ENCODE data around the gene PLK2. TPM values are rescaled to one million over a fixed set of nuclear protein-coding genes. Genes with fewer than 3 reads are reported as not detected.

Gene PLK2
- total RNA-seq, 4 donors from 2014 or later = 117 to 227 (median 151) TPM

DNA sequence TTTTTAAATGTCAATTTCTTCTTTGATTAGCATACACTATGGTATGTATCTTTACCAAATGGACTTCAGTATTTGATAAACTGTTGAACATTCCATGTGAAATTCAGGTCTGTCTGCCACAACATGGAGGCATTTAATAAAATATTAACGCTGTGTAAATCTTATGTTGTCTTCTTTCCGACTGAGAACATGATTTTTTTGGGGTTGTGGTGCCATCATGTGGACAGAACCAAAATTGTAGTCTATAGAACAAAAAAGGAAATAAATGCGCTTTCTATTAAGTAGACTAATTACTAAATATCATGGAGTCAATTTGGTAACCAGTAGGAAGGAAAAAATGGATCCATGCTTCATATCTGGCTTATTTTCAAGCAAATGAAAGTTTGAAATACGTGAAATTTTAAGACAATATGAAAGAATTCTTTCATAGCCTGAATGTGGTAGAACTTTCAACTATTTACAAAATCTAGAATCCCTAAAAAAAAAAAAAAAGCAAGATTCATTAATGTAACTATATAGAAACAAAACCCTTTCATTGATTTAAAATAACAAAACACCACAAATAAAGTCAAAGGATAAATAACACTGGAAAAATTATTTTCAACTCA lies 2.8 kb upstream of the PLK2 start:
- Histone ChIP-seq H3K9me3 (no peaks in the 10 kb centered on the region), H3K4me1 (peaks cover 0 to 30% (median 10%) of the 10 kb centered on the region in 3 donors), H3K4me3 (no peak overlapping the region), H3K27me3 (no peaks in the 10 kb centered on the region), H3K27ac (peak overlapping the region in 1 of 4 donors; percentile 50), H3K36me3 (peaks cover 0 to 2% (median 0%) of the 10 kb centered on the region in 3 donors)
- DNase-seq = no peak
- 3 to 4% methylated on average over 4 of the region's 4 CpGs for WGBS, 2 donors
- intact Hi-C loops (cut with DNase I) = loop anchor here (5.0 to 10.0 kb wide), 4 partner anchors 575 to 1160 kb away; no protein-coding TSS in a partner anchor
- TF ChIP-seq, protein P1, sequence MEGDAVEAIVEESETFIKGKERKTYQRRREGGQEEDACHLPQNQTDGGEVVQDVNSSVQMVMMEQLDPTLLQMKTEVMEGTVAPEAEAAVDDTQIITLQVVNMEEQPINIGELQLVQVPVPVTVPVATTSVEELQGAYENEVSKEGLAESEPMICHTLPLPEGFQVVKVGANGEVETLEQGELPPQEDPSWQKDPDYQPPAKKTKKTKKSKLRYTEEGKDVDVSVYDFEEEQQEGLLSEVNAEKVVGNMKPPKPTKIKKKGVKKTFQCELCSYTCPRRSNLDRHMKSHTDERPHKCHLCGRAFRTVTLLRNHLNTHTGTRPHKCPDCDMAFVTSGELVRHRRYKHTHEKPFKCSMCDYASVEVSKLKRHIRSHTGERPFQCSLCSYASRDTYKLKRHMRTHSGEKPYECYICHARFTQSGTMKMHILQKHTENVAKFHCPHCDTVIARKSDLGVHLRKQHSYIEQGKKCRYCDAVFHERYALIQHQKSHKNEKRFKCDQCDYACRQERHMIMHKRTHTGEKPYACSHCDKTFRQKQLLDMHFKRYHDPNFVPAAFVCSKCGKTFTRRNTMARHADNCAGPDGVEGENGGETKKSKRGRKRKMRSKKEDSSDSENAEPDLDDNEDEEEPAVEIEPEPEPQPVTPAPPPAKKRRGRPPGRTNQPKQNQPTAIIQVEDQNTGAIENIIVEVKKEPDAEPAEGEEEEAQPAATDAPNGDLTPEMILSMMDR (IDR thresholded peaks at IDR 0.05) = peak; percentile 28 to 81 (median 64)
- no peak for TF ChIP-seq POLR2A (IDR thresholded peaks at IDR 0.05)

DNA sequence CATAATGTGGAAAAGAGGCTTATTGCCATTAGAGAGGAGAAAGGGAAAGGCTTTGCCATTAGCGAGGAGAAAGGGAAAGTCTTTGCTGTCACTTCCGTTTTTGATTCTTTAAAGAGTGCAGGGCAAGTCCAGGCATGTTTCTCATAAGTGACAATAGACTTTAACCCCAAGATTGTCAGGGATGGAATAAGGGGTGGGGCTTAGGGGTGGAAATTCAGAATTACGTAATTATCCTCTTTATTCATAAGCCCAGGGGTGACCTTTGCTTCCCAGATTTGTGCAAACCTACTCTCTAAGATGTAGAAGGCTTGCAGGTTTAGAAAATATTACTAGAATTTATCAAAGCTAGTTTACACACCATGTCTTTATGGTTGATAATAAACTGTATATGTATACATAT lies 2.3 kb upstream of the PLK2 start:
- DNase-seq = no peak
- no peak for TF ChIP-seq POLR2A (IDR thresholded peaks at IDR 0.05)
- TF ChIP-seq, protein P1 (IDR thresholded peaks at IDR 0.05) = no peak
- 35 to 44% methylated on average over 3 of the region's 3 CpGs for WGBS, 2 donors
- Histone ChIP-seq H3K4me3 (no peak overlapping the region), H3K27me3 (no peaks in the 10 kb centered on the region), H3K9me3 (no peaks in the 10 kb centered on the region), H3K36me3 (peaks cover 0 to 8% (median 0%) of the 10 kb centered on the region in 3 donors), H3K4me1 (peaks cover 0 to 36% (median 10%) of the 10 kb centered on the region in 3 donors), H3K27ac (peak overlapping the region in 3 of 4 donors; percentile 25 to 99 (median 50))
- intact Hi-C loops (cut with DNase I) = loop anchor here (5.0 to 10.0 kb wide), 4 partner anchors 575 to 1160 kb away; no protein-coding TSS in a partner anchor

DNA sequence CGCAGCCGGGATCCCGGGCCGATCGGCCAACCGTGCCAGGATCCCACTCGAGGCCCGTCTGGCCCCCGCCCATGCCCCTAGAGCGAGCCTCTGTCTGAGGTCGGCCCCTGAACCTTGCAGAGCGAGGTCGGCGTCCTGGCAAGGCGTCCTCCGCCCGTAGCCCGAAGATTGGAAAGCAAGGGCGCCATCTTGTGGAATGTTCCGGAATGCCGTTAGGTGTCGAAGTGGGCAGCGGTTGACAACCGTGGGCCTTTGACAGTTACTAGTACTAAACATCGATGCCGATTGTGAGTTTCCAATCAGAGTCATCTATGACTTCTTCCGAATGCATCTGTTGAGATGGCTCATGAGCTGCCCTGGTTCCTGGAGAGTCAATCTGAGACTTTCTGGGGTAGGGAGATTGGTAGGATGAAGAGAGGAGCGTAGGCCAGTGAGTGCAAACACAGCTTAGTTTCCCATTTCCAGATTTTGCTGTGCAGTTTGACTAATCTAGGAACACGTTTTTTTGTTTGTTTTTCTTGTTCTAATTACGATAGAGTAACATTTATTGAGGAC lies 923 bp upstream of the PLK2 start:
- Histone ChIP-seq H3K4me1 (peaks cover 3 to 49% (median 10%) of the 10 kb centered on the region in 3 donors), H3K4me3 (peak overlapping the region; percentile 87 to 94 (median 90)), H3K27ac (peak overlapping the region; percentile 95 to 99 (median 96)), H3K27me3 (no peaks in the 10 kb centered on the region), H3K36me3 (peaks cover 0 to 21% (median 3%) of the 10 kb centered on the region in 3 donors), H3K9me3 (no peaks in the 10 kb centered on the region)
- intact Hi-C loops (cut with DNase I) = loop anchor here (5.0 to 10.0 kb wide), 4 partner anchors 574 to 1159 kb away; no protein-coding TSS in a partner anchor
- 9 to 11% methylated on average over 14 to 17 of the region's 30 CpGs for WGBS, 2 donors
- DNase-seq = peak; percentile 33
- no peak for TF ChIP-seq POLR2A (IDR thresholded peaks at IDR 0.05)
- TF ChIP-seq, protein P1 (IDR thresholded peaks at IDR 0.05) = peak; percentile 57 to 90 (median 78)

DNA sequence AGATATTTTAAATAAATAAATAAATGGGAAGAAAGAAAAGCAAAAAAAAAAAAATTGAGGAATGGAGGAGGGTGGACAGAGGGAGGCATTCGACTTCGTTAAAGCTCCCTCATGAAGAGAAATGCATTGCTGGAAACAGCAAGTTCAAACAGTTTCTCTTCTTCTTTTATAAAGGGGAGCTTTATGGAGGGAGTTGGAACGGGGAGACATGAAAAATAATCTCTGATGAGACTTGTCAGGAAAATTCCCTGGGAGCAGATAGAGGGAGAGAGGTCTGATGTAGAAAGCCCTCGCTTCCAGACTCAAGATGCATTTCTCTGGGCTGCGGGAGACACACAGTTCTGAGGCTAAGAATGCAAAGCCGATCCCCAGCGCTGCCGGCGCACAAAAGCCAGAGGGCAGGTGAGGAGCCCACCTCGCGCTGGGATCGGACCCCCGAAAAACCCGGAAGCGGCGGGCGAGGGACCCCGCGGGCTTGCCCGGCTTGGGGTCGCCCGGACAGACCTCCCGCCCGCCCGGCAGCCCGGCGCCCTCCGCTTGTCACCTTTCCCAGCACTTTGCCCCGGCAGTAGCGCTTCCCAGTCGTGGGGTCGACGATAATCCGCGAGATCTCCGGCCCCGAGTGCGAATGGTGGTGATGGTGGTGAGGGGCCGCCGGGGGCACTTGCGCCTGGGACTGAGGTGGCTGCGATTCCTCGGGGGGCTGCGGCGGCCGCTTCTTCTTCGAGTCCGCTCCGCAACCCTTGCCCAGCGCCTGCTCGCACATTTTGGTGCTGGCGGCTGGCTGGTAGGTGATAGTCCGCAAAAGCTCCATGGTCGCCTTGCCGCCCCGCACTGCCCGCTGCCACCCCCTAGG lies 512 bp downstream of the PLK2 start:
- H3K9me3 ChIP-seq = no peaks in the 10 kb centered on the region
- intact Hi-C loops (cut with DNase I) = loop anchor here (5.0 to 10.0 kb wide), 4 partner anchors 572 to 1157 kb away; no protein-coding TSS in a partner anchor
- H3K4me3 ChIP-seq = peak overlapping the region; percentile 87 to 94 (median 90)
- peak overlapping the region; percentile 95 to 99 (median 96) for H3K27ac ChIP-seq
- TF ChIP-seq, protein P1 (IDR thresholded peaks at IDR 0.05) = no peak
- no peak for TF ChIP-seq POLR2A (IDR thresholded peaks at IDR 0.05)
- WGBS, 2 donors = 0 to 3% methylated on average over 23 to 42 of the region's 57 CpGs
- peaks cover 8 to 36% (median 14%) of the 10 kb centered on the region in 3 donors for H3K36me3 ChIP-seq
- H3K27me3 ChIP-seq = no peaks in the 10 kb centered on the region
- no peak for DNase-seq
- peaks cover 7 to 64% (median 10%) of the 10 kb centered on the region in 3 donors for H3K4me1 ChIP-seq
